ENCODE results near the gene POMT1. TPM values are rescaled to one million over a fixed set of nuclear protein-coding genes. Genes with fewer than 3 reads are reported as not detected.

POMT1 gene
- total RNA-seq, 2 donors from 2014 or later: 13.7 to 16.4 TPM

DNA sequence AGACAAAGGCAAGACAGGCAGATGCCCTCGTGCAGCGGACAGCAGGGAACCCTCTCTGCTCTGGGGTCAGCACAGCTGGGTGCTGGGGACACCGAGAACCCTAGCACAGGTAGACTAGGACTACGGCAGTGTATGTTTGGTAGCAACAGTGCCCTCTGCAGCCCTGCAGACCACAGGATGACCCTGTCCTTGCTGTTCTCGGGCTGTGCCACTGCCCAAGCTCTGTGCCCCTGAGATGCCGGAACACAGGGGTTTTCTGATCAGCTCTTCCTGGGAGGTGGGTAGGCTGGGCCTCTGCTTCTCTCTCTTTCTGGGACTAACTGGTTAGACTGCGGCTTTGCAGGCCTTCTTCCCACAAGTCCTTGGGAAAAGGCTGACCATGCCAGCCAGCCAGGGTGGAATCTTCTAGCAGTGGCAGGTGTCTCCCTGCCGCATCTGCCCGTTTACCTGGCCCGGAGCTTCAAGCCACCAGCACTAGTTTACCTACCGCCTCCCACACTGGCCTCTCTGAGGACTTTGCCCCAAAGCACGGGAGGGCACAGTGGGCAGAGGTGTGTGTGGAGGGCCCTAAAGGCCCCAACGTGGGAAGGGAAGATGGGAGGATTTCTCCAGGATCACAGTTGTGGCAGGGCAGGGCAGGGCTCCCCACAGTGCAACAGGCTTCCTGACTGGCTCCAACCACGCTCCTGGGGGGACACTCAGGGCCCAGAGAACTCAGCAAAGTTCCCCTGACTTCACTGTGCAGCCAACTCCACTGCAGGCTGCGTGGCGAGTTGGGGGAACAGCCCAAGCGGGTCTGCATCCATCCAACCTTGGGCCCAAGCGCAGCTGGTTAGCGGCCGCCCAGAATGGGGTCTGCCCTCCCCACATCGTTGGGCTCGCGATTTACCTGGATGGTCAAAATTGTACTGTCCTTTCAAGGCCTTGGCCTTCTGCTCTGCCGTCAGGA lies 27.2 kb downstream of the POMT1 start:
- DNase-seq (ENCODE audit: low spot score): no peak
- Histone ChIP-seq H3K4me3 (peak overlapping the region; percentile 90 to 100), H3K9me3 (no peaks in the 10 kb centered on the region), H3K4me1 (peaks cover 0 to 21% of the 10 kb centered on the region in 2 donors), H3K27ac (peak overlapping the region; percentile 78 to 84), H3K36me3 (peaks cover 46% of the 10 kb centered on the region), H3K27me3 (no peaks in the 10 kb centered on the region)
- no peak for TF ChIP-seq CTCF (IDR thresholded peaks at IDR 0.05)

- DNase-seq (ENCODE audit: low spot score): no peak
- H3K36me3 ChIP-seq: peaks cover 40% of the 10 kb centered on the region
- H3K4me1 ChIP-seq: peaks cover 0 to 21% of the 10 kb centered on the region in 2 donors
- H3K27me3 ChIP-seq: no peaks in the 10 kb centered on the region
- H3K9me3 ChIP-seq: no peaks in the 10 kb centered on the region
- H3K27ac ChIP-seq: peak overlapping the region; percentile 78 to 84
- TF ChIP-seq CTCF (IDR thresholded peaks at IDR 0.05): peak in 1 of 2 donors; percentile 39
- H3K4me3 ChIP-seq: peak overlapping the region; percentile 90 to 100
Measured at GRCh38 chr9:131530546-131530919, 27.8 kb downstream of the POMT1 start.

GRCh38 chr9:131530920-131531832 lies 28.5 kb downstream of the POMT1 start, which contains the start of gene UCK1:
Gene UCK1, minus strand, starts transcription at chr9:131531263. Its CDS starts 89 bp downstream, at chr9:131531174.
- Histone ChIP-seq H3K4me1 (peaks cover 0 to 17% of the 10 kb centered on the region in 2 donors), H3K4me3 (peak within 1 kb of the TSS; percentile 90 to 100), H3K36me3 (peaks cover 33% of the 10 kb centered on the region), H3K9me3 (no peaks in the 10 kb centered on the region), H3K27ac (peak within 1 kb of the TSS; percentile 78 to 84), H3K27me3 (no peaks in the 10 kb centered on the region)
- DNase-seq (ENCODE audit: low spot score): peak; percentile 70
- peak in 1 of 2 donors; percentile 6 for TF ChIP-seq CTCF (IDR thresholded peaks at IDR 0.05)

DNA sequence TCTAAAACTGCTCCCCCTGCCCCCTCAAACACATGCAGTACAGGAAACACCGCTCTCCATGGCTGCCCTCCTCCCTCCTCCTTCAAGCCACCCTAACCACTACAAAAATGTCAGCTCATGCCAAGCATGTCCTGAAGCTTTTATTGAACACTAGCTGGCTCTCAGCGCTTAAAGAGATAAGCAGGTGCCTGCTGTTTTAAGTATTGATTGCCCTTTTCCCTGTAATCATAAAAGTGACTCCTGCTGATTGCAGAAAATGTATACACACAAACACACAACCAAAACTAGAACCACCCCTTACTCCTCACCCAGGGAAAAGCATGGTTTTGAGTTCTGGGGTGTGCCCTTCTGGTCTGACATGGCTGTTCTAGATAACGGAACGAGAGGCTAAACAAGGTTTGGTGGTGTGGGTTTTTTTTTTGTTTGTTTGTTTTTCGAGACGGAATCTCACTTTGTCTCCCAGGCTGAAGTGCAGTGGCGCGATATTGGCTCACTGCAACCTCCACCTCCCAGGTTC lies 32.1 kb downstream of the POMT1 start:
- no peak for DNase-seq (ENCODE audit: low spot score)
- H3K4me1 ChIP-seq: peaks cover 0 to 13% of the 10 kb centered on the region in 2 donors
- H3K27ac ChIP-seq: no peak overlapping the region
- no peaks in the 10 kb centered on the region for H3K36me3 ChIP-seq
- no peak overlapping the region for H3K4me3 ChIP-seq
- H3K9me3 ChIP-seq: no peaks in the 10 kb centered on the region
- no peak for TF ChIP-seq CTCF (IDR thresholded peaks at IDR 0.05)
- no peaks in the 10 kb centered on the region for H3K27me3 ChIP-seq

DNA sequence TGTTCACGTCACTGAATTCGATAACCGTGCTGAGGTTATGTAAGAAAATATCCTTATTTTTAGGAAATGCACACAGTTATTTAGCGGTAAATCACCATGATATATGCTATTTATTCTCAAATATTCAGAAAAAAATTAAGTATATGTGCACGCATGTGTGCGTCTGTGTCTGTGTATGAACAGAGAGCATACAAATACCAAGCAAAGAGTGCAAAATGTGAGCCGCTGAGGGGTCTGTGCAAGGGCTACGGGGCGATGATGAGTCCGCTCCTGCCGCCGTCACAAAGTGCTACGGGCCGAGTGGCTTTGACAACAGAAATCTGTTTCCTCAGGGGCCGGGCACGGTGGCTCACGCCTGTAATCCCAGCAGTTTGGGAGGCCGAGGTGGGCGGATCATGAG lies 35.2 kb downstream of the POMT1 start:
- no peak for TF ChIP-seq CTCF (IDR thresholded peaks at IDR 0.05)
- no peaks in the 10 kb centered on the region for H3K4me1 ChIP-seq
- no peak overlapping the region for H3K27ac ChIP-seq
- H3K4me3 ChIP-seq: no peak overlapping the region
- H3K27me3 ChIP-seq: no peaks in the 10 kb centered on the region
- DNase-seq (ENCODE audit: low spot score): no peak
- H3K9me3 ChIP-seq: peaks cover 0 to 10% of the 10 kb centered on the region in 2 donors
- no peaks in the 10 kb centered on the region for H3K36me3 ChIP-seq

Measured in right atrium auricular region (tissue), 2 donors.